WTC11 (cell line): ENCODE data around the gene LYRM4.

Experiments
- ARID4B ChIP-seq: sonication (generic); formaldehyde crosslinking; IDR thresholded peaks from 2 replicates; pipeline ENCODE4 v1.8.0; 2023; ENCODE audit warnings: missing genetic modification reagents, mild to moderate bottlenecking, borderline replicate concordance
- ATF6 ChIP-seq: sonication (generic); formaldehyde crosslinking; IDR thresholded peaks from 2 replicates; pipeline ENCODE4 v1.8.1; 2023; ENCODE audit warnings: mild to moderate bottlenecking, missing genetic modification reagents
- CBFB ChIP-seq: sonication (generic); formaldehyde crosslinking; IDR thresholded peaks from 2 replicates; pipeline ENCODE4 v1.8.1; 2022; ENCODE audit warnings: mild to moderate bottlenecking, low read depth, missing genetic modification reagents
- CTCF ChIP-seq: fragments of 200-600 bp; IDR thresholded peaks from 2 replicates; pipeline ENCODE4 v1.8.0; 2022; ENCODE audit warnings: antibody characterized with exemption
- ELF4 ChIP-seq: sonication (generic); formaldehyde crosslinking; IDR thresholded peaks from 2 replicates; pipeline ENCODE4 v1.8.1; 2022; ENCODE audit warnings: low read depth, mild to moderate bottlenecking, moderate library complexity, missing genetic modification reagents
- FOXP1 ChIP-seq: sonication (generic); formaldehyde crosslinking; IDR thresholded peaks from 2 replicates; pipeline ENCODE4 v1.8.0; 2022; ENCODE audit warnings: missing genetic modification reagents, mild to moderate bottlenecking, moderate library complexity, borderline replicate concordance
- KAT7 ChIP-seq: sonication (generic); formaldehyde crosslinking; IDR thresholded peaks from 2 replicates; pipeline ENCODE4 v1.8.1; 2023; ENCODE audit warnings: missing genetic modification reagents, mild to moderate bottlenecking, borderline replicate concordance
- TCF7 ChIP-seq: sonication (generic); formaldehyde crosslinking; IDR thresholded peaks from 2 replicates; pipeline ENCODE4 v1.8.0; 2022; ENCODE audit warnings: mild to moderate bottlenecking, low read depth, missing genetic modification reagents, moderate library complexity
- ZBTB21 ChIP-seq: sonication (generic); formaldehyde crosslinking; IDR thresholded peaks from 2 replicates; pipeline ENCODE4 v1.8.1; 2023; ENCODE audit warnings: mild to moderate bottlenecking, missing genetic modification reagents, borderline replicate concordance
- ZNF138 ChIP-seq: sonication (generic); formaldehyde crosslinking; conservative IDR thresholded peaks from 2 replicates; pipeline ENCODE4 v1.8.1; 2022; ENCODE audit warnings: mild to moderate bottlenecking, moderate library complexity, missing genetic modification reagents
- ZNF416 ChIP-seq: fragments of 250-450 bp; sonication (Bioruptor Pico); IDR thresholded peaks from 2 replicates; pipeline ENCODE4 v1.9.0; 2021; ENCODE audit warnings: mild to moderate bottlenecking, inconsistent platforms

GRCh38 chr6:5107341-5107740, 153.4 kb downstream of the LYRM4 start:
- TF ChIP-seq ZNF416 (no peak), KAT7 (CRISPR knock-in tag) (no peak), CTCF (no peak), ELF4 (CRISPR knock-in tag) (no peak), ZNF138 (CRISPR knock-in tag) (no peak), ZBTB21 (CRISPR knock-in tag) (no peak), FOXP1 (no peak), CBFB (CRISPR knock-in tag) (no peak), TCF7 (CRISPR knock-in tag) (no peak), ARID4B (CRISPR knock-in tag) (no peak), ATF6 (CRISPR knock-in tag) (no peak)
